Natural killer cell treated with Interleukin-12 subunit alpha and Interleukin-12 subunit beta and Interleukin-15 and Interleukin-18, amount 100 ng/mL, for 72 hours (primary cell): ENCODE results near the gene UBR2. TPM values are rescaled to one million over a fixed set of nuclear protein-coding genes. Genes with fewer than 3 reads are reported as not detected.
A peak's percentile ranks its signal among the peaks of the same experiment; 100 is the strongest.
"Not testable (repeated sequence)": the region's sequence is repeated elsewhere in the genome, so short reads cannot be mapped to it uniquely, and the experiment has no call there.

Experiments used
- ATAC-seq, 2 donors: fragments of 150-1000 bp; cut with Tn5 transposase in 1 of 2; sonication (Bioruptor Pico), chemical (Tn5 transposase) in 1 of 2; 2 replicates each; pipeline ENCODE4 v1.10.0; 2021
- DNase-seq: peaks from one replicate; pipeline ENCODE4 v3.0.0; 2022; ENCODE audit warnings: low spot score
- H3K27ac Mint-ChIP-seq, 2 donors: 1 replicate in 1 of 2; 2 replicates in 1 of 2; pipeline ENCODE4 v1.8.0; 2022; ENCODE audit warnings: mixed read lengths in 2 of 2, mild to moderate bottlenecking in 1 of 2, moderate library complexity in 1 of 2
- H3K27me3 Mint-ChIP-seq, 2 donors: 1 replicate in 1 of 2; 2 replicates in 1 of 2; pipeline ENCODE4 v1.8.0; 2022; ENCODE audit warnings: mixed read lengths in 2 of 2
- H3K36me3 Mint-ChIP-seq: one replicate; pipeline ENCODE4 v1.8.0; 2022; ENCODE audit warnings: mixed read lengths
- H3K4me1 Mint-ChIP-seq, 2 donors: 1 replicate in 1 of 2; 2 replicates in 1 of 2; pipeline ENCODE4 v1.8.0; 2022; ENCODE audit warnings: low read depth in 2 of 2, mixed read lengths in 2 of 2, mild to moderate bottlenecking in 1 of 2
- H3K4me3 Mint-ChIP-seq: one replicate; pipeline ENCODE4 v1.8.0; 2022; ENCODE audit warnings: mixed read lengths
- H3K9me3 Mint-ChIP-seq: 2 replicates; pipeline ENCODE4 v1.8.0; 2022; ENCODE audit warnings: mixed read lengths
- total RNA-seq, 2 donors: library from RNA; stranded (reverse); gene quantifications; one replicate each; pipeline ENCODE4 v1.2.3, GENCODE V29; 2022

Gene UBR2
- total RNA-seq, 2 donors from 2014 or later: 31.9 to 34.2 TPM

GRCh38 chr6:42697268-42697655 lies 133.4 kb downstream of the UBR2 start:
- Mint-ChIP-seq H3K27me3 (no peaks in the 10 kb centered on the region), H3K4me3 (no peak overlapping the region), H3K36me3 (no peaks in the 10 kb centered on the region), H3K27ac (no peak overlapping the region), H3K4me1 (peaks cover 9 to 28% of the 10 kb centered on the region in 2 donors), H3K9me3 (no peaks in the 10 kb centered on the region)
- DNase-seq (no peak), ATAC-seq (no peak)

- Mint-ChIP-seq H3K4me1 (peaks cover 11 to 18% of the 10 kb centered on the region in 2 donors), H3K27me3 (no peaks in the 10 kb centered on the region), H3K4me3 (no peak overlapping the region), H3K36me3 (no peaks in the 10 kb centered on the region), H3K9me3 (no peaks in the 10 kb centered on the region), H3K27ac (no peak overlapping the region)
- no peak for ATAC-seq
- no peak for DNase-seq
Measured at GRCh38 chr6:42698217-42698616, 134.4 kb downstream of the UBR2 start.

GRCh38 chr6:42702200-42702599 lies 138.4 kb downstream of the UBR2 start:
- H3K4me3 Mint-ChIP-seq: no peak overlapping the region
- no peaks in the 10 kb centered on the region for H3K36me3 Mint-ChIP-seq
- peaks cover 0 to 3% of the 10 kb centered on the region in 2 donors for H3K4me1 Mint-ChIP-seq
- no peak overlapping the region for H3K27ac Mint-ChIP-seq
- no peak for DNase-seq
- H3K27me3 Mint-ChIP-seq: no peaks in the 10 kb centered on the region
- no peaks in the 10 kb centered on the region for H3K9me3 Mint-ChIP-seq
- ATAC-seq: peak; percentile 66 to 74

GRCh38 chr6:42702786-42703185 lies 139.0 kb downstream of the UBR2 start:
- ATAC-seq, H3K36me3 Mint-ChIP-seq, H3K27me3 Mint-ChIP-seq, DNase-seq, H3K4me1 Mint-ChIP-seq, H3K27ac Mint-ChIP-seq, H3K9me3 Mint-ChIP-seq, H3K4me3 Mint-ChIP-seq: not testable (repeated sequence)

GRCh38 chr6:42704251-42704936 lies 140.6 kb downstream of the UBR2 start:
- Mint-ChIP-seq H3K27ac (no peak overlapping the region), H3K4me1 (peaks cover 0 to 3% of the 10 kb centered on the region in 2 donors), H3K9me3 (no peaks in the 10 kb centered on the region), H3K4me3 (no peak overlapping the region), H3K27me3 (no peaks in the 10 kb centered on the region), H3K36me3 (no peaks in the 10 kb centered on the region)
- no peak for ATAC-seq
- DNase-seq: no peak

- Mint-ChIP-seq H3K9me3 (no peaks in the 10 kb centered on the region), H3K4me3 (no peak overlapping the region), H3K4me1 (peaks cover 0 to 3% of the 10 kb centered on the region in 2 donors), H3K27ac (no peak overlapping the region), H3K36me3 (no peaks in the 10 kb centered on the region), H3K27me3 (no peaks in the 10 kb centered on the region)
- no peak for ATAC-seq
- DNase-seq: no peak
Measured at GRCh38 chr6:42704937-42705374, 141.1 kb downstream of the UBR2 start.

- H3K27ac Mint-ChIP-seq: no peak overlapping the region
- ATAC-seq (peak; percentile 38 to 42), DNase-seq (no peak)
- no peak overlapping the region for H3K4me3 Mint-ChIP-seq
- H3K36me3 Mint-ChIP-seq: peaks cover 6% of the 10 kb centered on the region
- H3K4me1 Mint-ChIP-seq: no peaks in the 10 kb centered on the region
- peaks cover 0 to 3% of the 10 kb centered on the region in 2 donors for H3K27me3 Mint-ChIP-seq
- H3K9me3 Mint-ChIP-seq: peaks cover 4% of the 10 kb centered on the region
Measured at GRCh38 chr6:42707595-42707994, 143.8 kb downstream of the UBR2 start.

- peaks cover 4% of the 10 kb centered on the region for H3K9me3 Mint-ChIP-seq
- ATAC-seq (peak in 1 of 2 donors; percentile 41), DNase-seq (no peak)
- no peak overlapping the region for H3K4me3 Mint-ChIP-seq
- no peaks in the 10 kb centered on the region for H3K4me1 Mint-ChIP-seq
- peaks cover 6% of the 10 kb centered on the region for H3K36me3 Mint-ChIP-seq
- H3K27me3 Mint-ChIP-seq: peaks cover 0 to 3% of the 10 kb centered on the region in 2 donors
- H3K27ac Mint-ChIP-seq: no peak overlapping the region
Measured at GRCh38 chr6:42708096-42708495, 144.3 kb downstream of the UBR2 start.

- ATAC-seq (no peak), DNase-seq (no peak)
- no peak overlapping the region for H3K27ac Mint-ChIP-seq
- H3K27me3 Mint-ChIP-seq: peaks cover 0 to 3% of the 10 kb centered on the region in 2 donors
- peaks cover 0 to 3% of the 10 kb centered on the region in 2 donors for H3K4me1 Mint-ChIP-seq
- H3K9me3 Mint-ChIP-seq: peaks cover 4% of the 10 kb centered on the region
- peaks cover 6% of the 10 kb centered on the region for H3K36me3 Mint-ChIP-seq
- H3K4me3 Mint-ChIP-seq: no peak overlapping the region
Measured at GRCh38 chr6:42709871-42710270, 146.0 kb downstream of the UBR2 start.

GRCh38 chr6:42710316-42710715 lies 146.5 kb downstream of the UBR2 start:
- no peak overlapping the region for H3K27ac Mint-ChIP-seq

GRCh38 chr6:42711930-42712329 lies 148.1 kb downstream of the UBR2 start:
- Mint-ChIP-seq H3K27ac (peak overlapping the region in 1 of 2 donors; percentile 33), H3K4me1 (peaks cover 0 to 3% of the 10 kb centered on the region in 2 donors), H3K27me3 (peaks cover 0 to 3% of the 10 kb centered on the region in 2 donors), H3K36me3 (peaks cover 6% of the 10 kb centered on the region), H3K9me3 (peaks cover 4% of the 10 kb centered on the region), H3K4me3 (no peak overlapping the region)
- DNase-seq (no peak), ATAC-seq (no peak)

More at GRCh38 chr6:42710316-42710715, 146.5 kb downstream of the UBR2 start:
- H3K9me3 Mint-ChIP-seq: peaks cover 4% of the 10 kb centered on the region
- peaks cover 0 to 3% of the 10 kb centered on the region in 2 donors for H3K4me1 Mint-ChIP-seq
- H3K36me3 Mint-ChIP-seq: peaks cover 6% of the 10 kb centered on the region
- H3K27me3 Mint-ChIP-seq: peaks cover 0 to 3% of the 10 kb centered on the region in 2 donors
- ATAC-seq (no peak), DNase-seq (no peak)
- no peak overlapping the region for H3K4me3 Mint-ChIP-seq

- DNase-seq: no peak
- Mint-ChIP-seq H3K27me3 (peaks cover 0 to 3% of the 10 kb centered on the region in 2 donors), H3K36me3 (peaks cover 6% of the 10 kb centered on the region), H3K4me3 (no peak overlapping the region), H3K4me1 (peaks cover 0 to 3% of the 10 kb centered on the region in 2 donors), H3K9me3 (peaks cover 4% of the 10 kb centered on the region), H3K27ac (no peak overlapping the region)
- no peak for ATAC-seq
Measured at GRCh38 chr6:42714098-42714761, 150.4 kb downstream of the UBR2 start.

GRCh38 chr6:42715871-42716270 lies 152.0 kb downstream of the UBR2 start:
- Mint-ChIP-seq H3K9me3 (peaks cover 4% of the 10 kb centered on the region), H3K36me3 (peaks cover 6% of the 10 kb centered on the region)
- DNase-seq: no peak

GRCh38 chr6:42720739-42721138 lies 156.9 kb downstream of the UBR2 start:
- ATAC-seq: no peak
- Mint-ChIP-seq H3K27ac (no peak overlapping the region), H3K4me1 (no peaks in the 10 kb centered on the region), H3K36me3 (no peaks in the 10 kb centered on the region), H3K9me3 (no peaks in the 10 kb centered on the region), H3K4me3 (no peak overlapping the region), H3K27me3 (peaks cover 0 to 6% of the 10 kb centered on the region in 2 donors)
- no peak for DNase-seq

More at GRCh38 chr6:42715871-42716270, 152.0 kb downstream of the UBR2 start:
- H3K27me3 Mint-ChIP-seq: peaks cover 0 to 3% of the 10 kb centered on the region in 2 donors
- H3K4me3 Mint-ChIP-seq: no peak overlapping the region
- H3K4me1 Mint-ChIP-seq: peaks cover 0 to 3% of the 10 kb centered on the region in 2 donors
- no peak for ATAC-seq
- no peak overlapping the region for H3K27ac Mint-ChIP-seq
